Measurements from ENCODE around the gene NDE1. TPM values are rescaled to one million over a fixed set of nuclear protein-coding genes. Genes with fewer than 3 reads are reported as not detected.

Gene NDE1
- total RNA-seq, 1 donor from 2014 or later: 31.4 TPM

GRCh38 chr16:15751940-15752339 lies 101.9 kb downstream of the NDE1 start:
- H4K20me1 ChIP-seq (ENCODE audit: insufficient read depth, low read length): no peaks in the 10 kb centered on the region
- no peak overlapping the region for H3K27ac ChIP-seq (ENCODE audit: low read depth, low read length)
- Mint-ChIP-seq H3K4me1 (ENCODE audit: low read depth, unreplicated experiment) (peaks cover 2% of the 10 kb centered on the region), H3K36me3 (ENCODE audit: low read depth, unreplicated experiment) (peaks cover 3% of the 10 kb centered on the region), H3K4me3 (ENCODE audit: unreplicated experiment) (no peak overlapping the region), H3K27ac (ENCODE audit: unreplicated experiment) (no peak overlapping the region), H3K9me3 (ENCODE audit: unreplicated experiment) (peaks cover 2% of the 10 kb centered on the region), H3K27me3 (ENCODE audit: low read depth, unreplicated experiment) (peaks cover 11% of the 10 kb centered on the region)
- no peaks in the 10 kb centered on the region for H3K79me2 ChIP-seq (ENCODE audit: insufficient read depth, low read length)
- no peak overlapping the region for H3K4me2 ChIP-seq (ENCODE audit: low read length)
- H3K4me1 ChIP-seq (ENCODE audit: insufficient read depth, low read length): no peaks in the 10 kb centered on the region
- FAIRE-seq: no peak
- H2AFZ ChIP-seq (ENCODE audit: low read depth, low read length): no peak overlapping the region
- H3K9ac ChIP-seq (ENCODE audit: low read length): no peak overlapping the region
- H3K27me3 ChIP-seq (ENCODE audit: insufficient read depth, low read length): no peaks in the 10 kb centered on the region
- TF ChIP-seq, protein P1, sequence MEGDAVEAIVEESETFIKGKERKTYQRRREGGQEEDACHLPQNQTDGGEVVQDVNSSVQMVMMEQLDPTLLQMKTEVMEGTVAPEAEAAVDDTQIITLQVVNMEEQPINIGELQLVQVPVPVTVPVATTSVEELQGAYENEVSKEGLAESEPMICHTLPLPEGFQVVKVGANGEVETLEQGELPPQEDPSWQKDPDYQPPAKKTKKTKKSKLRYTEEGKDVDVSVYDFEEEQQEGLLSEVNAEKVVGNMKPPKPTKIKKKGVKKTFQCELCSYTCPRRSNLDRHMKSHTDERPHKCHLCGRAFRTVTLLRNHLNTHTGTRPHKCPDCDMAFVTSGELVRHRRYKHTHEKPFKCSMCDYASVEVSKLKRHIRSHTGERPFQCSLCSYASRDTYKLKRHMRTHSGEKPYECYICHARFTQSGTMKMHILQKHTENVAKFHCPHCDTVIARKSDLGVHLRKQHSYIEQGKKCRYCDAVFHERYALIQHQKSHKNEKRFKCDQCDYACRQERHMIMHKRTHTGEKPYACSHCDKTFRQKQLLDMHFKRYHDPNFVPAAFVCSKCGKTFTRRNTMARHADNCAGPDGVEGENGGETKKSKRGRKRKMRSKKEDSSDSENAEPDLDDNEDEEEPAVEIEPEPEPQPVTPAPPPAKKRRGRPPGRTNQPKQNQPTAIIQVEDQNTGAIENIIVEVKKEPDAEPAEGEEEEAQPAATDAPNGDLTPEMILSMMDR (IDR thresholded peaks at IDR 0.05; ENCODE audit: insufficient read depth, low read depth, low read length): no peak
- no peak for TF ChIP-seq EZH2 (IDR thresholded peaks at IDR 0.05; ENCODE audit: insufficient read depth, low read length)
- no peak for DNase-seq (ENCODE audit: low read depth)
- no peaks in the 10 kb centered on the region for H3K36me3 ChIP-seq (ENCODE audit: insufficient read depth, low read length)
- H3K9me3 ChIP-seq (ENCODE audit: insufficient read depth, low read depth, low read length): no peaks in the 10 kb centered on the region
- no peak overlapping the region for H3K4me3 ChIP-seq (ENCODE audit: insufficient read depth, low read depth, low read length)

DNA sequence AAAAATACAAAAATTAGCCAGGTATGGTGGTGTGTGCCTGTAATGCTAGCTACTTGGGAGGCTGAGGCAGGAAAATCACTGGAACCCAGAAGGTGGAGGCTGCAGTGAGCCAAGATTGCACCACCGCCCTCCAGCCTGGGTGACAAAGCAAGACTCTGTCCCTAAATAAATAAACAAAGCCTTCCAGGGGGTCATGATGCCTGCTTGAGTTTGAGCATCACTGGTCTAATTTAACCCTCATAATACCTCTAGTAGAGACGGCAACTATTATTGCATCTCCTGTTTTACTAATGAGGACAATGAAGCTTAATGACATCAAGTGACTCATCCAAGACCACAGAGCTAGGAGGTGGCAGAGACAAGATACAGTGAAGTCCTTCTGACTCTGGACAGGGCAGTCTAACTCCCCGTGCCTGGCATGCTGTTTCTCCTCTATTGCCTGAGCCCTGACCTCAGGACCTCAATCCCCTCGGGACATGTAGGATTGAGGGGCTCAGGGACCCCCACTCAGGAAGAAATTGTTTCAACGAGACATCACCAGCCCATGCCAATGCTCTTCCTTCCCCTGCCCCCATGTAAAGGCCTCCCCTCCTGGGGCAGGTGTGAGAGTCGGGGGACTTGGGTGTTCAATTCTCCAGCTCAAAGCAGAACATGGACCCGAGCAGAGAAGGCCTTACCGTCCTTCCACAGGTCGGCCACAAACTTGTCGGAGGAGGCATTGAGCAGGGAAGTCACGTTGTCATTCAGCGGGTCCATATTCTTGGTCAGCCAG lies 102.9 kb downstream of the NDE1 start:
- H3K4me1 ChIP-seq (ENCODE audit: insufficient read depth, low read length): no peaks in the 10 kb centered on the region
- no peak overlapping the region for H3K4me2 ChIP-seq (ENCODE audit: low read length)
- H3K27me3 ChIP-seq (ENCODE audit: insufficient read depth, low read length): no peaks in the 10 kb centered on the region
- H3K9ac ChIP-seq (ENCODE audit: low read length): no peak overlapping the region
- no peak overlapping the region for H3K27ac ChIP-seq (ENCODE audit: low read depth, low read length)
- no peaks in the 10 kb centered on the region for H4K20me1 ChIP-seq (ENCODE audit: insufficient read depth, low read length)
- no peaks in the 10 kb centered on the region for H3K36me3 Mint-ChIP-seq (ENCODE audit: low read depth, unreplicated experiment)
- DNase-seq (ENCODE audit: low read depth) (no peak), FAIRE-seq (no peak)
- no peak overlapping the region for H3K27ac Mint-ChIP-seq (ENCODE audit: unreplicated experiment)
- H3K79me2 ChIP-seq (ENCODE audit: insufficient read depth, low read length): no peaks in the 10 kb centered on the region
- peaks cover 8% of the 10 kb centered on the region for H3K27me3 Mint-ChIP-seq (ENCODE audit: low read depth, unreplicated experiment)
- no peak overlapping the region for H3K4me3 ChIP-seq (ENCODE audit: insufficient read depth, low read depth, low read length)
- H3K9me3 Mint-ChIP-seq (ENCODE audit: unreplicated experiment): peaks cover 2% of the 10 kb centered on the region
- H3K9me3 ChIP-seq (ENCODE audit: insufficient read depth, low read depth, low read length): no peaks in the 10 kb centered on the region
- H3K36me3 ChIP-seq (ENCODE audit: insufficient read depth, low read length): no peaks in the 10 kb centered on the region
- H3K4me3 Mint-ChIP-seq (ENCODE audit: unreplicated experiment): no peak overlapping the region
- TF ChIP-seq EZH2 (IDR thresholded peaks at IDR 0.05; ENCODE audit: insufficient read depth, low read length): no peak
- TF ChIP-seq, protein P1 (IDR thresholded peaks at IDR 0.05; ENCODE audit: insufficient read depth, low read depth, low read length): no peak
- no peak overlapping the region for H2AFZ ChIP-seq (ENCODE audit: low read depth, low read length)
- peaks cover 2% of the 10 kb centered on the region for H3K4me1 Mint-ChIP-seq (ENCODE audit: low read depth, unreplicated experiment)
